ENCODE data around the gene NEURL1.
A peak's percentile ranks its signal among the peaks of the same experiment; 100 is the strongest.
"Not testable (repeated sequence)": the region's sequence is repeated elsewhere in the genome, so short reads cannot be mapped to it uniquely, and the experiment has no call there.

The NEURL1 gene

GRCh38 chr10:103465411-103466179, 27.9 kb upstream of the NEURL1 start:
- no peak for DNase-seq

- no peak for DNase-seq
Observed at GRCh38 chr10:103466734-103467133, 26.8 kb upstream of the NEURL1 start.

- no peak for DNase-seq
Observed at GRCh38 chr10:103467406-103467805, 26.1 kb upstream of the NEURL1 start.

GRCh38 chr10:103469201-103469600, 24.3 kb upstream of the NEURL1 start:
- no peak for DNase-seq

- no peak for DNase-seq
Observed at GRCh38 chr10:103470761-103471653, 22.5 kb upstream of the NEURL1 start.

GRCh38 chr10:103472005-103472404, 21.5 kb upstream of the NEURL1 start:
- DNase-seq = no peak

GRCh38 chr10:103473261-103473671, 20.2 kb upstream of the NEURL1 start:
- DNase-seq = peak; percentile 92

GRCh38 chr10:103474077-103474476, 19.4 kb upstream of the NEURL1 start:
- no peak for DNase-seq

- no peak for DNase-seq
Observed at GRCh38 chr10:103475437-103475836, 18.1 kb upstream of the NEURL1 start.

- peak; percentile 59 for DNase-seq
Observed at GRCh38 chr10:103476046-103476768, 17.3 kb upstream of the NEURL1 start.

- DNase-seq = no peak
Observed at GRCh38 chr10:103478671-103479070, 14.8 kb upstream of the NEURL1 start.

- DNase-seq = peak; percentile 47
Observed at GRCh38 chr10:103479135-103479534, 14.4 kb upstream of the NEURL1 start, which contains the start of gene CALHM3. CALHM3 (minus strand) TSS chr10:103479240; CDS start chr10:103479032, 208 bp downstream.

- no peak for DNase-seq
Observed at GRCh38 chr10:103480521-103480920, 13.0 kb upstream of the NEURL1 start.

GRCh38 chr10:103481974-103482531, 11.5 kb upstream of the NEURL1 start:
- DNase-seq = peak; percentile 84

- DNase-seq = not testable (repeated sequence)
Observed at GRCh38 chr10:103486635-103487409, 6.7 kb upstream of the NEURL1 start.

GRCh38 chr10:103487410-103487708, 6.1 kb upstream of the NEURL1 start:
- no peak for DNase-seq

GRCh38 chr10:103490986-103491314, 2.6 kb upstream of the NEURL1 start:
- peak; percentile 63 for DNase-seq

- peak; percentile 93 for DNase-seq
Observed at GRCh38 chr10:103491729-103492364, 1.7 kb upstream of the NEURL1 start.

- peak; percentile 63 for DNase-seq
Observed at GRCh38 chr10:103492655-103493261, 747 bp upstream of the NEURL1 start.

GRCh38 chr10:103493916-103494877, 692 bp downstream of the NEURL1 start:
- DNase-seq = peak; percentile 83
